PC-3 (cell line): ENCODE results near the gene POLDIP3. TPM values are rescaled to one million over a fixed set of nuclear protein-coding genes. Genes with fewer than 3 reads are reported as not detected.
"Not testable (repeated sequence)": the region's sequence is repeated elsewhere in the genome, so short reads cannot be mapped to it uniquely, and the experiment has no call there.

Source experiments
- ATAC-seq: fragments of 200-7000 bp; cut with Tn5 transposase; 2 replicates; pipeline ENCODE4 v1.9.1; 2020; ENCODE audit warnings: mild to moderate bottlenecking, moderate library complexity
- BruUV-seq: library from RNA; stranded (reverse); fragments of 400-500 nt; replicated peaks from 2 replicates; lab custom pipeline; 2021; lab: Mats Ljungman, UMichigan
- CTCF ChIA-PET: fragments of 300-600 bp; sonication (Branson Sonifier 250); formaldehyde crosslinking; loops from one replicate; lab custom pipeline; 2022; ENCODE audit warnings: antibody characterized with exemption; lab: Charles Lee
- POLR2A ChIA-PET: fragments of 300-600 bp; sonication (Branson Sonifier 250); formaldehyde crosslinking; loops from one replicate; lab custom pipeline; 2022; ENCODE audit warnings: antibody characterized with exemption; ENCODE audit not compliant: unreplicated experiment; lab: Charles Lee
- DNase-seq: peaks from one replicate; pipeline ENCODE4 v3.0.0-alpha.2; 2015
- H2AFZ ChIP-seq: fragments of 300-600 bp; sonication (generic); 2 replicates; pipeline ENCODE4 v1.6.0; 2016; ENCODE audit warnings: antibody characterized with exemption, low read length
- H3F3A ChIP-seq: fragments of 300-600 bp; sonication (generic); one replicate; pipeline ENCODE4 v1.6.0; 2017; ENCODE audit warnings: antibody characterized with exemption, low read length, control low read depth, mild to moderate bottlenecking; ENCODE audit not compliant: unreplicated experiment
- H3K27ac ChIP-seq: fragments of 300-600 bp; sonication (generic); 2 replicates; pipeline ENCODE4 v1.5.1; 2016; ENCODE audit warnings: mild to moderate bottlenecking, low read length
- H3K27me3 ChIP-seq: fragments of 300-600 bp; sonication (generic); 2 replicates; pipeline ENCODE4 v1.6.1; 2016; ENCODE audit warnings: low read length, mixed read lengths
- H3K36me3 ChIP-seq: fragments of 300-600 bp; sonication (generic); 2 replicates; pipeline ENCODE4 v1.6.1; 2016; ENCODE audit warnings: low read depth, mixed run types, low read length, mixed read lengths
- H3K4me1 ChIP-seq: fragments of 300-600 bp; sonication (generic); 2 replicates; pipeline ENCODE4 v1.5.1; 2016; ENCODE audit warnings: low read length; ENCODE audit not compliant: insufficient read depth
- H3K4me2 ChIP-seq: fragments of 300-600 bp; sonication (generic); 2 replicates; pipeline ENCODE4 v1.6.0; 2016; ENCODE audit warnings: low read length
- H3K4me3 ChIP-seq: fragments of 300-600 bp; sonication (generic); 2 replicates; pipeline ENCODE4 v1.5.1; 2016; ENCODE audit warnings: mild to moderate bottlenecking, low read length, mixed read lengths
- H3K79me2 ChIP-seq: fragments of 300-600 bp; sonication (generic); 2 replicates; pipeline ENCODE4 v1.6.1; 2017; ENCODE audit warnings: low read length, mixed read lengths
- H3K9ac ChIP-seq: fragments of 300-600 bp; sonication (generic); 2 replicates; pipeline ENCODE4 v1.6.0; 2016; ENCODE audit warnings: mild to moderate bottlenecking, low read length
- H3K9me2 ChIP-seq: fragments of 300-600 bp; sonication (generic); replicated peaks from 2 replicates; pipeline ENCODE4 v1.6.1; 2016; ENCODE audit warnings: mixed run types, low read length, mixed read lengths
- H3K9me3 ChIP-seq: fragments of 300-600 bp; sonication (generic); 2 replicates; pipeline ENCODE4 v1.6.1; 2016; ENCODE audit warnings: low read length, mixed read lengths
- H4K20me1 ChIP-seq: fragments of 300-600 bp; sonication (generic); 2 replicates; pipeline ENCODE4 v1.6.1; 2016; ENCODE audit warnings: low read length, mixed read lengths
- CTCF ChIP-seq: fragments of 300-600 bp; sonication (generic); conservative IDR thresholded peaks from 2 replicates; pipeline ENCODE4 v1.5.1; 2017; ENCODE audit warnings: antibody characterized with exemption, low read depth, mild to moderate bottlenecking, low read length
- EZH2 ChIP-seq: fragments of 300-600 bp; sonication (generic); IDR thresholded peaks from one replicate; pipeline ENCODE4 v1.6.1; 2017; ENCODE audit warnings: antibody characterized with exemption, mild to moderate bottlenecking, low read length; ENCODE audit not compliant: unreplicated experiment
- EZH2phosphoT487 ChIP-seq: fragments of 300-600 bp; sonication (generic); IDR thresholded peaks from 2 replicates; pipeline ENCODE4 v1.6.1; 2018; ENCODE audit warnings: mild to moderate bottlenecking, antibody characterized with exemption, low read length, borderline replicate concordance
- intact Hi-C: fragments of 100-400 bp; cut with micrococcal nuclease; formaldehyde crosslinking; loops from 2 replicates; pipeline ENCODE4 v1.9.0; 2023
- total RNA-seq: library from RNA; depleted of rRNA; stranded (reverse); fragments of >200 nt; gene quantifications from 2 replicates; pipeline ENCODE4 v1.2.3, GENCODE V29; 2014

Gene POLDIP3
- total RNA-seq, 1 experiment from 2014 or later: 32.4 TPM

GRCh38 chr22:42580040-42580439 is 34.6 kb downstream of the POLDIP3 start:
- H3K79me2 ChIP-seq: peaks cover 15% of the 10 kb centered on the region
- H3K9ac ChIP-seq, H3F3A ChIP-seq, H2AFZ ChIP-seq, intact Hi-C loops, POLR2A ChIA-PET, H3K9me2 ChIP-seq, BruUV-seq, DNase-seq, H3K27me3 ChIP-seq, CTCF ChIA-PET, H3K36me3 ChIP-seq, H3K27ac ChIP-seq, H3K4me3 ChIP-seq, H3K4me2 ChIP-seq, H3K4me1 ChIP-seq, ATAC-seq, H3K9me3 ChIP-seq, H4K20me1 ChIP-seq: not testable (repeated sequence)

GRCh38 chr22:42577623-42578240 is 37.0 kb downstream of the POLDIP3 start:
- ChIA-PET POLR2A (no interaction called here), CTCF (no interaction called here)
- H3K9me3 ChIP-seq: no peaks in the 10 kb centered on the region
- BruUV-seq: no TSS peak
- intact Hi-C loops: no loop called here
- H3K4me1 ChIP-seq: no peaks in the 10 kb centered on the region
- H4K20me1 ChIP-seq: no peaks in the 10 kb centered on the region
- no peaks in the 10 kb centered on the region for H3K9me2 ChIP-seq
- no peak overlapping the region for H3K9ac ChIP-seq
- peaks cover 15% of the 10 kb centered on the region for H3K79me2 ChIP-seq
- no peaks in the 10 kb centered on the region for H3F3A ChIP-seq
- ATAC-seq (no peak), DNase-seq (no peak)
- no peaks in the 10 kb centered on the region for H3K27me3 ChIP-seq
- H3K4me2 ChIP-seq: no peak overlapping the region
- no peak overlapping the region for H3K4me3 ChIP-seq
- no peak for TF ChIP-seq EZH2phosphoT487
- no peak for TF ChIP-seq EZH2
- TF ChIP-seq CTCF: no peak
- H2AFZ ChIP-seq: no peak overlapping the region
- H3K36me3 ChIP-seq: no peaks in the 10 kb centered on the region; the same call in none of the 2 replicates
- H3K27ac ChIP-seq: no peak overlapping the region

GRCh38 chr22:42577141-42577540 is 37.5 kb downstream of the POLDIP3 start:
- H3K4me2 ChIP-seq, H3K36me3 ChIP-seq, intact Hi-C loops, BruUV-seq, H3K27ac ChIP-seq, ATAC-seq, CTCF ChIA-PET, H4K20me1 ChIP-seq, H3K27me3 ChIP-seq, H3K4me3 ChIP-seq, POLR2A ChIA-PET, H3K4me1 ChIP-seq, H2AFZ ChIP-seq, H3K9ac ChIP-seq, H3K9me2 ChIP-seq, H3K9me3 ChIP-seq, DNase-seq, H3F3A ChIP-seq: not testable (repeated sequence)
- H3K79me2 ChIP-seq: peaks cover 15% of the 10 kb centered on the region

GRCh38 chr22:42575996-42576574 is 38.6 kb downstream of the POLDIP3 start:
- H3K9me2 ChIP-seq, H2AFZ ChIP-seq, H3K9me3 ChIP-seq, H3K27me3 ChIP-seq, H3K9ac ChIP-seq, H3K36me3 ChIP-seq, H4K20me1 ChIP-seq, H3K4me1 ChIP-seq, H3F3A ChIP-seq, POLR2A ChIA-PET, ATAC-seq, H3K4me2 ChIP-seq, H3K27ac ChIP-seq, H3K79me2 ChIP-seq, H3K4me3 ChIP-seq, intact Hi-C loops, CTCF ChIA-PET, BruUV-seq, DNase-seq: not testable (repeated sequence)

- ATAC-seq, H2AFZ ChIP-seq, H4K20me1 ChIP-seq, BruUV-seq, H3K27me3 ChIP-seq, H3K9ac ChIP-seq, intact Hi-C loops, POLR2A ChIA-PET, H3K9me2 ChIP-seq, CTCF ChIA-PET, H3K4me3 ChIP-seq, H3F3A ChIP-seq, H3K4me2 ChIP-seq, H3K4me1 ChIP-seq, H3K79me2 ChIP-seq, DNase-seq, H3K36me3 ChIP-seq, H3K9me3 ChIP-seq, H3K27ac ChIP-seq: not testable (repeated sequence)
Observed at GRCh38 chr22:42574468-42574867, 40.2 kb downstream of the POLDIP3 start.

GRCh38 chr22:42574046-42574445 is 40.6 kb downstream of the POLDIP3 start:
- H3K27ac ChIP-seq, POLR2A ChIA-PET, H2AFZ ChIP-seq, H3K4me3 ChIP-seq, DNase-seq, H3K9me3 ChIP-seq, H3K4me1 ChIP-seq, H3K36me3 ChIP-seq, H3K4me2 ChIP-seq, H3K27me3 ChIP-seq, H3K79me2 ChIP-seq, H4K20me1 ChIP-seq, intact Hi-C loops, CTCF ChIA-PET, H3K9me2 ChIP-seq, ATAC-seq, BruUV-seq, H3K9ac ChIP-seq, H3F3A ChIP-seq: not testable (repeated sequence)
